Muscle of arm (tissue), 12 donors: Measurements from ENCODE around the gene BARD1. TPM values are rescaled to one million over a fixed set of nuclear protein-coding genes. Genes with fewer than 3 reads are reported as not detected.

Experiments used
- DNase-seq: peaks from one replicate; pipeline ENCODE4 v3.0.0-alpha.2; 2013
- polyA plus RNA-seq, 12 donors: library from polyadenylated mRNA; unstranded; fragments of 120-200 nt; gene quantifications; one replicate each; pipeline ENCODE4 v1.2.1, GENCODE V29; 2013; ENCODE audit not compliant: insufficient read length in 12 of 12

BARD1 gene
- polyA plus RNA-seq, 12 donors: 8.2 to 18.5 (median 10.8) TPM; not detected in 1

DNA sequence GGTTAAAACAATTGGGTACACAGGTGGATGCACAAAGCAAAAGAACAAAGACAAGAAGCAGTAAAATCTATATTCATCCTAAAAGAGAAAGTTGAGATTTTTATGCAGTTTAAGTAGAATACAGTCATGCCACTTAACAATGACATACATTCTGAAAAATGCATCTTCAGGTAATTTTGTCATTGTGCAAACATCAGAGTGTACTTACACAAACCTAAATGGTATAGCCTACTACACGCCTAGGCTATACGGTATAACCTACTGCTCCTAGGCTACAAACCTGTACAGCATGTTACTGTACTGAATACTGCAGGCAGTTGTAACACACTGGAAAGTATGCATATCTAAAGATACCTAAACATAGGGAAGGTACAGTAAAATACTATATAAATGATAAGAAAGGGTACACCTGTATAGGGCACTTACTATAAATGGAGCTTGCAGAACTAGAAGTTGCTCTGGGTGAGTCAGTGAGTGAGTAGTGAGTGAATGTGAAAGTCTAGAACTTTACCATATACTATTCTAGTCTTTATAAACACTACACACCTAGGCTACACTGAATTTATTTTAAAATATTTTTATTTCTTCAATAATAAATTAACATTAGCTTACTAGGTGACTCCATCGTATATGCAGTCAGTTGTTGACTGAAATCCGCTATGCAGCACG is 132.9 kb downstream of the BARD1 start:
- no peak for DNase-seq
